GM19324 (cell line): ENCODE results near the gene USP9Y.

Experiments
- ATAC-seq: cut with Tn5 transposase; IDR thresholded peaks from one replicate; pipeline ENCODE4 v1.9.1; 2021; ENCODE audit warnings: mild to moderate bottlenecking, moderate library complexity; ENCODE audit not compliant: unreplicated experiment, low FRiP score

Gene USP9Y

DNA sequence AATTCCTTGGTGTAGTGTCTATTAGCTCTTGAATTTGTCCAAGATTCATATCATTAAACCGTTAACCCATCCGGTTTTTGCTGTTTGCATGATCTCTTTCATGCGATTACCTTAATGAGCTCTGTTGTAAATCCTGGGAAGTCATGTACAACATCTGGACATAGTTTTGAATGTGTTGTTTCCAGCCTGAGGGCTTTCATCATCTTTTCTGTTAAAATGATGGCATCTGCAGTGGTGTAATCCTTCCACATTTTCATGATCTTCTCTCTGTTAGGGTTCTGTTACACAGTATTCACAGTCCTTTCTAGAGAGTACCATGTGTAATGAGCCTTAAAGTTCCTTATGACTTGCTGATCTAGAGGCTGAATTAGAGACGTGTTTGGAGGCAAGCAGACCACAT lies 64.9 kb downstream of the USP9Y start:
- no peak for ATAC-seq

DNA sequence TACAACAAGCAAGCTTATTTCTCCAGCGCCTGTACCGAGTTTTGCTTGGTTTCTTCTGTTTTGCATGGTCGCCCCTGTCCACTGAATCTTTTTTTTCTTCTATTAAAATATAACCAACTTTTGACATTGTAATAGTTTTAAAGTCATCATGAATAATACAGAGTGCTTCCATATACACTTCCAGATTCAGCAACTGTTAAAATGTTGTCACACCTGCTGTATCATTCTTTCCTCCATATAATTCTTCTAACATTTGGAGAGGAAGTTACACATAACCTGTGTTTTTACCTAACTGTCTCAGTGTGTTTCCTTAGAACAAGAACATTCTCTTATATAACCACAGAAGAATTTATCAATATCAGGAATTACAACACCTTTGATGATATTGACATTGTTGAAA lies 83.5 kb downstream of the USP9Y start:
- no peak for ATAC-seq

DNA sequence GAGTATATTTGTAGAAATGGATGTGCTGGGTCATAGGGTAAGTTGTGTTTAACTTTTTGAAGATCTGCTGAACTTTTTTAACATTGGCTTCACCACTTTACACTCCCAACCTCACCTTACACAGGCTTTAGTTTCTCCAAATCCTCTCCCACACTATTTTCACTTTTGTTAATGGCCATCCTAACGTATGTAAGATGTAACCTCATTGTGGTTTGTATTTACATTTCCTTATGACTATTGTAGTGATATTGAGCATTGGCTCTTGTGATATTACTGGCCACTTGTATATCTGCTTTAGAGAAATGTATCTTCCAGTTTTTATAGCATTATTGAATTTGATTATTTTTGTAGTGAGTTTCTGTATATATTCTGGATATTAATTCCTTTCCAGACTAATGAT lies 93.0 kb downstream of the USP9Y start:
- ATAC-seq: no peak

- ATAC-seq: no peak
These were observed 107.0 kb downstream of the USP9Y start for GRCh38 chrY:12808046-12808445.

- no peak for ATAC-seq
These were observed 108.0 kb downstream of the USP9Y start for GRCh38 chrY:12809034-12809433.

- no peak for ATAC-seq
These were observed 122.4 kb downstream of the USP9Y start for GRCh38 chrY:12823408-12823807.

- no peak for ATAC-seq
These were observed 125.8 kb downstream of the USP9Y start for GRCh38 chrY:12826791-12827190.

DNA sequence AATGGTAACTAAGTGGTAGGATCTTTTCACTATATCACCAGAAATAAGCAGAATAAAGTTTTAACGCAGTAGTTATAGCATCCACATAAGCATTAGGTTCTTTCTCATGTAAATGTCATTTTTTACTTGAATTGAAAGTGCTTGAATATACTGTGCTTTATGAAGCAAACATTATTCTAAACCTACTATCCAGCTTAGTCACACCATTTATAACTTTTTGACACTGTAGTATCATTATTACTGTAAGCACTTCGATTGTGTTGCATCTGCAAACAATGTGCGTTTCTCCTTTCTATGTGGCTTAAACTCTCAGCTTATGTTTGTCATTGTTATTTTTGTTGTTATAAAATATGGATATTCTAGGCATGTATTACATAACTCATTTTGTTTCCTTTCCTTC lies 132.3 kb downstream of the USP9Y start:
- ATAC-seq: no peak

DNA sequence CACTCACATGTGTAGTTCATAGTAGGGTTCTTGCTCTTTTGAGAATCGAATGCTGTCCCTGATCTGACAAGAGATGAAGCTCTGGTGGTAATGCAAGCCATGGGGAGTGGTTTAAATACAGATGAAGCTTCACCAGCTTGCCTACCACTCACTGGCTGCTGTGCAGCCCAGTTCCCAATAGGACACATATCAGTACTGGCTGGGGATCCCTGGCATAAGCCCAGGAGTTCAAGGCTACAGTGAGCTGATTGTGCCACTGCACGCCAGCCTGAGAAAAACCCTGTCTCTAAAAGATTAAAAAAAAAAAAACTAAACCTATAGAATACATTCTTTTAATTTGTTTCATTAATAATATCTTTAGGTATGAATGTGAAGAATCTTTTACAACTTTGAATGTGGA lies 136.5 kb downstream of the USP9Y start:
- ATAC-seq: no peak

GRCh38 chrY:12841368-12841767 lies 140.3 kb downstream of the USP9Y start:
- ATAC-seq: no peak

DNA sequence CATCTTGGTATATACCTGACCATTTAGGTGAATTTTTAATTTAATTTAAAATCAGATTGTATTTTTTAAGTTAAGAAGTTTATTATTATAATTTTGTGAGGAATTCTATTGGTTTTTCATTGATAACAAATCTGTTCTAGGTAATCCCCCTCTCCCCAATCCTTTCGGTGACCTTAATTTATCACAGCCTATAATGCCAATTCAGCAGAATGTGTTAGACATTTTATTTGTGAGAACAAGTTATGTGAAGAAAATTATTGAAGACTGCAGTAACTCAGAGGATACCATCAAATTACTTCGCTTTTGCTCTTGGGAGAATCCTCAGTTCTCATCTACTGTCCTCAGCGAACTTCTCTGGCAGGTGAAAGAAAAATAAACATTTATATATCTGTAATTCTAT lies 145.8 kb downstream of the USP9Y start:
- no peak for ATAC-seq

- ATAC-seq: no peak
These were observed 154.8 kb downstream of the USP9Y start for GRCh38 chrY:12855791-12856275.

- no peak for ATAC-seq
These were observed 166.9 kb downstream of the USP9Y start for GRCh38 chrY:12867960-12868359.

- no peak for ATAC-seq
These were observed 195.9 kb downstream of the USP9Y start for GRCh38 chrY:12896973-12897372.

- ATAC-seq: no peak
These were observed 197.6 kb downstream of the USP9Y start for GRCh38 chrY:12898604-12899003.

- no peak for ATAC-seq
These were observed 203.8 kb downstream of the USP9Y start, which contains the start of gene DDX3Y for GRCh38 chrY:12904618-12905516. Gene DDX3Y, plus strand, starts transcription at chrY:12904868. Its CDS starts 69 bp downstream, at chrY:12904937.

GRCh38 chrY:12905517-12905872 lies 204.5 kb downstream of the USP9Y start:
- ATAC-seq: no peak

DNA sequence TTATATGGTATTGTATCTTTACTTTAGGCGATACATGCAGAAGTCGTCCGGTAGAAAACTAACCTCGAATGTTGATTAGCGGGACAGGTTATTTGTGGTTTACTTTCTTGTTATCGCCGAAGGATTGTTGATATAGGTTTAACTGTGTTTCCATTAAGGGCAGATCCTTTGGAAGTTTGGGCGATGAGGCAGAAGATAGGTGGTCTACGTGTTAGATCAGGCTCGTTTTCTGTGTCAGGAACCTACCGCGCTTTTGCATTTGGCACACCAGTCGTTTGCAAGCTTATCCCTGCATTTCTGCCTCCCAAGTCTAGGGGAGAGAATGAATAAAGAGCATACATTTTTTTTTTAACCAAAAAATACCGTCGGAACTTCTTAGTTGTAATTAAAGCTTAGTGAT lies 204.9 kb downstream of the USP9Y start:
- no peak for ATAC-seq
